Uterus (tissue), 2 donors: ENCODE measurements around the gene SPIRE1.

Source experiments
- POLR2A ChIP-seq, 2 donors: fragments of 450-650 bp; IDR thresholded peaks; one replicate each; pipeline ENCODE4 v1.6.1; 2016; ENCODE audit warnings: antibody characterized with exemption in 2 of 2, mild to moderate bottlenecking in 1 of 2, moderate library complexity in 1 of 2
- TF ChIP-seq, protein P1 (sequence below), 4 experiments: fragments of 200-600 bp in 2 of 4; fragments of 450-650 bp in 2 of 4; sonication (generic) in 2 of 4; IDR thresholded peaks; one replicate each; pipeline ENCODE4 v1.5.1; 2016 to 2019; ENCODE audit warnings: antibody characterized with exemption in 4 of 4, mild to moderate bottlenecking in 2 of 4, moderate library complexity in 1 of 4

DNA sequence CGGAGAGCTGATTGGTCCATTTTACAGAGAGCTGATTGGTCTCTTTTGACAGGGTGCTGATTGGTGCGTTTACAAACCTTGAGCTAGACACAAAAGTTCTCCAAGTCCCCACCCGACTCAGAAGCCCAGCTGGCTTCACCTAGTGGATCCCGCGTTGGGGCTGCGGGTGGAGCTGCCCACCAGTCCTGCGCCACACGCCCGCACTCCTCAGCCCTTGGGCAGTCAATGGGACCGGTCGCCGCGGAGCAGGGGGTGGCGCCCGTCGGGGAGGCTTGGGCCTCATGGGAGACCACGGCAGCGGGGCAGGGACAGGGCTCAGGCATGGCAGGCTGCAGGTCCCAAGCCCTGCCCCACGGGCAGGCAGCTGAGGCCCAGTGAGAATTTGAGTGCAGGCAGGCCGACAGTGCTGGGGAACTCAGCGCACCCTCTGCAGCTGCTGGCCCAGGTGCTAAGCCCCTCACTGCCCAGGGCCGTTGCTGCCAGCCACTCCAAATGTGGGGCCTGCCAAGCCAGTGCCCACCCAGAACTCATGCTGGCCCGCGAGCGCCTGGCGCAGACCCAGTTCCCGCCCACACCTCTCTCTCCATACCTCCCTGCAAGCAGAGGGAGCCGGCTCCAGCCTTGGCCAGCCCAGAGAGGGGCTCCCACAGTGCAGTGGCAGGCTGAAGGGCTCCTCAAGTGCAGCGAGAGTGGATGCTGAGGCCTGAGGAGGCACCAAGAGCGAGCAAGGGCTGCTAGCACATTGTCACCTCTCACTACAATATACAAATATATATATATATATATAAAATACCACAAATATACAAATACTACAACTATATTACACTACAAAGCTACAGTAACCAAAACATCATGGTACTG is 100.7 kb downstream of the SPIRE1 start:
- TF ChIP-seq, protein P1, sequence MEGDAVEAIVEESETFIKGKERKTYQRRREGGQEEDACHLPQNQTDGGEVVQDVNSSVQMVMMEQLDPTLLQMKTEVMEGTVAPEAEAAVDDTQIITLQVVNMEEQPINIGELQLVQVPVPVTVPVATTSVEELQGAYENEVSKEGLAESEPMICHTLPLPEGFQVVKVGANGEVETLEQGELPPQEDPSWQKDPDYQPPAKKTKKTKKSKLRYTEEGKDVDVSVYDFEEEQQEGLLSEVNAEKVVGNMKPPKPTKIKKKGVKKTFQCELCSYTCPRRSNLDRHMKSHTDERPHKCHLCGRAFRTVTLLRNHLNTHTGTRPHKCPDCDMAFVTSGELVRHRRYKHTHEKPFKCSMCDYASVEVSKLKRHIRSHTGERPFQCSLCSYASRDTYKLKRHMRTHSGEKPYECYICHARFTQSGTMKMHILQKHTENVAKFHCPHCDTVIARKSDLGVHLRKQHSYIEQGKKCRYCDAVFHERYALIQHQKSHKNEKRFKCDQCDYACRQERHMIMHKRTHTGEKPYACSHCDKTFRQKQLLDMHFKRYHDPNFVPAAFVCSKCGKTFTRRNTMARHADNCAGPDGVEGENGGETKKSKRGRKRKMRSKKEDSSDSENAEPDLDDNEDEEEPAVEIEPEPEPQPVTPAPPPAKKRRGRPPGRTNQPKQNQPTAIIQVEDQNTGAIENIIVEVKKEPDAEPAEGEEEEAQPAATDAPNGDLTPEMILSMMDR (IDR thresholded peaks at IDR 0.05): no peak
- no peak for TF ChIP-seq POLR2A (IDR thresholded peaks at IDR 0.05)
